NCI-H128 (cell line): ENCODE measurements around the gene SMAP2.
"Not testable (repeated sequence)": the region's sequence is repeated elsewhere in the genome, so short reads cannot be mapped to it uniquely, and the experiment has no call there.

ENCODE experiments used
- DNase-seq: peaks from one replicate; lab custom pipeline; 2025; ENCODE audit not compliant: unreplicated experiment; lab: John Stamatoyannopoulos, UW

The SMAP2 gene

GRCh38 chr1:40373323-40374283 lies at the start of gene SMAP2:
Gene SMAP2 (plus strand): TSS chr1:40373727. CDS start chr1:40374121, 394 bp downstream.
- peak; percentile 86 for DNase-seq

- not testable (repeated sequence) for DNase-seq
Observed at GRCh38 chr1:40331403-40331802, 42.1 kb upstream of the SMAP2 start.

GRCh38 chr1:40332695-40333094 lies 40.8 kb upstream of the SMAP2 start:
- no peak for DNase-seq

- DNase-seq = no peak
Observed at GRCh38 chr1:40337443-40337842, 36.1 kb upstream of the SMAP2 start.

- DNase-seq = peak; percentile 80
Observed at GRCh38 chr1:40338745-40339419, 34.6 kb upstream of the SMAP2 start.

- DNase-seq = no peak
Observed at GRCh38 chr1:40339420-40340323, 33.9 kb upstream of the SMAP2 start.

- no peak for DNase-seq
Observed at GRCh38 chr1:40341491-40342380, 31.8 kb upstream of the SMAP2 start.

GRCh38 chr1:40342381-40342717 lies 31.2 kb upstream of the SMAP2 start:
- not testable (repeated sequence) for DNase-seq

GRCh38 chr1:40344597-40344996 lies 28.9 kb upstream of the SMAP2 start:
- DNase-seq = no peak

GRCh38 chr1:40350391-40350790 lies 23.1 kb upstream of the SMAP2 start:
- DNase-seq = no peak

GRCh38 chr1:40351124-40351523 lies 22.4 kb upstream of the SMAP2 start:
- DNase-seq = no peak

- no peak for DNase-seq
Observed at GRCh38 chr1:40352126-40352525, 21.4 kb upstream of the SMAP2 start.

- DNase-seq = no peak
Observed at GRCh38 chr1:40353082-40353481, 20.4 kb upstream of the SMAP2 start.

- no peak for DNase-seq
Observed at GRCh38 chr1:40357625-40358024, 15.9 kb upstream of the SMAP2 start.

- no peak for DNase-seq
Observed at GRCh38 chr1:40360631-40361030, 12.9 kb upstream of the SMAP2 start.

- no peak for DNase-seq
Observed at GRCh38 chr1:40361201-40361600, 12.3 kb upstream of the SMAP2 start.

GRCh38 chr1:40361637-40362036 lies 11.9 kb upstream of the SMAP2 start:
- no peak for DNase-seq

GRCh38 chr1:40362199-40362598 lies 11.3 kb upstream of the SMAP2 start:
- no peak for DNase-seq

GRCh38 chr1:40362699-40363098 lies 10.8 kb upstream of the SMAP2 start:
- no peak for DNase-seq

GRCh38 chr1:40363721-40364120 lies 9.8 kb upstream of the SMAP2 start:
- DNase-seq = no peak
